Urothelium cell line (cell line): ENCODE data around the gene RAB5IF.
A peak's percentile ranks its signal among the peaks of the same experiment; 100 is the strongest.
"Not testable (repeated sequence)": the region's sequence is repeated elsewhere in the genome, so short reads cannot be mapped to it uniquely, and the experiment has no call there.

ENCODE experiments used
- DNase-seq: peaks from one replicate; pipeline ENCODE4 v3.0.0; 2011; ENCODE audit warnings: low spot score, mixed read lengths
- FAIRE-seq: peaks from 2 replicates; lab custom pipeline; 2011; peaks lifted over from hg19 to GRCh38; lab: Jason Lieb, UNC

Gene RAB5IF

GRCh38 chr20:36605399-36606157, at the start of gene RAB5IF:
TSS of gene RAB5IF (plus strand) at chr20:36605779. CDS start at chr20:36605952, 173 bp downstream.
- FAIRE-seq (peak; percentile 99), DNase-seq (peak; percentile 99)

GRCh38 chr20:36562724-36563123, 42.9 kb upstream of the RAB5IF start:
- FAIRE-seq (no peak), DNase-seq (no peak)

DNA sequence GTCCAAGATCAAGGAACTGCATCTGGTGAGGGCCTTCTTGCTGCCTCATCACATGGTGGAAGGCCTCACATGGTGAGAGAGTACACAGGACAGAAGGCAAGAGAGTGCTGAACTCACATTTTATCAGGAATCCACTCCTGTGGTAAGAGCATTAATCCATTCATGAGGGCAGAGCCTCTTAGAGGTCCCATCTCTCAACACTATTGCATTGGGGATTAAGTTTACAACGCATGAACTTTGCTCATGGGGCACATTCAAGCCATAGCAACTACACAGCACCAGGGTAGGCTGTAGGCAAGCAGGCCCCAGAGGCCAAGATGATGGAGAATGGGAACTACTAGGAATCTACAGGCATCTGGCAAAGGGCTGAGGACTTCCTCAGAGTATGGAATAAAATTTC, 42.2 kb upstream of the RAB5IF start:
- FAIRE-seq (no peak), DNase-seq (no peak)

DNA sequence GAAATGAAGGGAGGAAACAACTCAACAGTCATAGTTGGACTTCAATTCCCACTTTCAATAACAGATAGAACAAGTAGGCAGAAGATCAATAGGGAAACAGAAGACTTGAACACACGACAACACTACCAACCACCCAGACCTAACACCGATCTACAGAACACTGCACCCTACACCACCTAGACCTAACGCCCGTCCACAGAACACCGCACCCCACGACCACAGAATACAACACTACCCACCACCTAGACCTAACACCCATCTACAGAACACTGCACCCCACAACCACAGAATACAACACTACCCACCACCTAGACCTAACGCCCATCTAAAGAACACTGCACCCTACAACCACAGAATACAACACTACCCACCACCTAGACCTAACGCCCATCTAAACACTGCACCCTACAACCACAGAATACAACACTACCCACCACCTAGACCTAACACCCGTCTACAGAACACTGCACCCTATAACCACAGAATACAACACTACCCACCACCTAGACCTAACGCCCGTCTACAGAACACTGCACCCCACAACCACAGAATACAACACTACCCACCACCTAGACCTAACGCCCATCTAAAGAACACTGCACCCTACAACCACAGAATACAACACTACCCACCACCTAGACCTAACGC, 41.4 kb upstream of the RAB5IF start:
- not testable (repeated sequence) for DNase-seq, FAIRE-seq

DNA sequence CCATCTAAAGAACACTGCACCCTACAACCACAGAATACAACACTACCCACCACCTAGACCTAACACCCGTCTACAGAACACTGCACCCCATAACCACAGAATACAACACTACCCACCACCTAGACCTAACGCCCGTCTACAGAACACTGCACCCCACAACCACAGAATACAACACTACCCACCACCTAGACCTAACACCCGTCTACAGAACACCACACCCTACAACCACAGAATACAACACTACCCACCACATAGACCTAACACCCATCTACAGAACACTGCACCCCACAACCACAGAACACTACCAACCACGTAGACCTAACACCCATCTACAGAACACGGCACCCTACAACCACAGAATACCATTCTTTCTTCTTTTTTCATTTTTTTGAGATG, 40.9 kb upstream of the RAB5IF start:
- not testable (repeated sequence) for FAIRE-seq, DNase-seq

- DNase-seq (no peak), FAIRE-seq (no peak)
Observed at GRCh38 chr20:36565520-36565919, 40.1 kb upstream of the RAB5IF start.

DNA sequence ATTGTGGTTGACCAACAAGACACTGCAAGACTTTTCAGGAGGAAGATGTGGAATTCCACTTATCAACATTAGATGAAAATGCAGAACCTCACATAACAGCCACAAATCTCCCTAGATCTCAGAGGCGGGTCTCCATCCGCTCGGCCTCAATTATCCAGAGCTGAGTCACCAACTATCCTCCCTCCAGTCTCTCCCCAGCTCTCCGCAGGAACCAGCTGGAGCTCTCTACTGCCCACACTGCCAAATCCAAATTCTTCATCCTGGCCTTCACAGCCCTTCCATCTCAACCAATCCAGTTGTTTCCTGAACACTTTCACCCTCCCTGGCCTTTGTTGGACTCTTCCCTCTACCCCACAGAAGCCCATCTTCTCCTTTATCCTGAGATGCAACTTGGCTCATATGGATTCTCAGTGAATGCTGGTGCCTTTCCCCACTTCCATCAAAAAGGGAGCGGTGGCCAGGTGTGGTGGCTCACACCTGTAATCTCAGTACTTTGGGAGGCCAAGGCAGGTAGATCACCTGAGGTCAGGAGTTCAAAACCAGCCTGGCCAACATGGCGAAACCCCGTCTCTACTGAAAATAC, 35.6 kb upstream of the RAB5IF start:
- no peak for FAIRE-seq
- peak; percentile 66 for DNase-seq

DNA sequence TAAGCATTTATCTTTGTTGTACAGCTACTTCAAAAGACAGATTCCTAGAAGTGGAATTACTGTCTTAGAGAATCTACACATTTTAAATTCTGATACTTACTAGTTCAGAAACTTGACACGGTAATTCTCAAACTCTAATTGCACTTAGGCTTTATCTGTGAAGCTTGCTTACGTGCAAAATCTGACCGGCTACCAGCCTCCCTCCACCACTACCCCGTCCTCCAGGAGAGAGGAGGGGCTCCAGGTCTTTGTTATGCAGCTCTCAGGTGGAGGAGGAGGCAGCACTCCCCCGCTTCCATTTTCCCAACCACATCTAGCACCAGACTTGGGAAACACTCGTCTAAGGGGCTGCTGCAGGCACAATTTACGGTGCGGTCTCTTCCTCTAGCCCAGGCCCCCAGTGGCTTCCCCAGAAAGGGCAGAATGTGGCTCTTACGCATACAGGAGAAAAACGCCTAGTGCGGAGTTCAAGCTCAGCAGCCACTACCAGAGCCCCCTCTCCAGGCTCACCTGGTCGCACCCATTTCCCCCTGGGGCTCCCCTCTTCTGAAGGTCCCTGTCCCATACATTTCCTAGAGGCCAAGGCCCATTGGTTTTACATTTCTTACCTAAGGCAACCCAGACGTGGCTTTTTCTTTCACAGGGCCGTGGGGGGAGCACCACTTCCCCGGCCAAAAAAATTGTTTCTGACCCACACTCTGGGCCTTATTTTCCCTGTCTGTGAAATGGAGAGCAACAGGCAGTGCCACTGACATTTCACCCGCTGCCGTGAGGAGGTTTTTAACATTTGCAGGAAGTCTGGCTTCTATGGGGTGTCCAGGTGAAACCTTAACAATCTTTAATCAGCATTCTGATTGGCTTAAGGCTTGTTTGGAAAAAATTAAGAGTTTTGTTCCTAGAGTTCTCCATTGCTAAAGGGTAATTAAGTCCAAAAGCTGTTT, 33.7 kb upstream of the RAB5IF start:
- no peak for FAIRE-seq
- no peak for DNase-seq

DNA sequence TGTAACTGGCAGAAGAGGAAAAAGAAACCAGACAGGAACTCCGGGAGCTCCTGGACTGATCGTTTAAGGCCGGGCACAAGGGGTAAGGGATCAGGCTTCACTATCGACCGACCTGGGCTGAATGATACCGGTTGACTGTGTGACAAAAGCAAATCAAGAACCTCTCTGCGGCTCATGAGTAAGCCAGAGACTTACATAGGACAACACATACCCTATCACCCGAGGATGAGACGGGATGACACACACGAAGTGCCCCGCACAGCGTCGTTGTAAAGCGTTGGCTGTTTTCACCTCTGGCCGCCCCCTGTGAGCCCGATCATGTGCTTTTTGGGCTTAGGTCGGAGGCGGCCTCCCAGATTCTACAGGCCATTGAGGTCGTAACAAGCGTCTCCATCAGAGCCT, 32.9 kb upstream of the RAB5IF start:
- no peak for DNase-seq
- no peak for FAIRE-seq

DNA sequence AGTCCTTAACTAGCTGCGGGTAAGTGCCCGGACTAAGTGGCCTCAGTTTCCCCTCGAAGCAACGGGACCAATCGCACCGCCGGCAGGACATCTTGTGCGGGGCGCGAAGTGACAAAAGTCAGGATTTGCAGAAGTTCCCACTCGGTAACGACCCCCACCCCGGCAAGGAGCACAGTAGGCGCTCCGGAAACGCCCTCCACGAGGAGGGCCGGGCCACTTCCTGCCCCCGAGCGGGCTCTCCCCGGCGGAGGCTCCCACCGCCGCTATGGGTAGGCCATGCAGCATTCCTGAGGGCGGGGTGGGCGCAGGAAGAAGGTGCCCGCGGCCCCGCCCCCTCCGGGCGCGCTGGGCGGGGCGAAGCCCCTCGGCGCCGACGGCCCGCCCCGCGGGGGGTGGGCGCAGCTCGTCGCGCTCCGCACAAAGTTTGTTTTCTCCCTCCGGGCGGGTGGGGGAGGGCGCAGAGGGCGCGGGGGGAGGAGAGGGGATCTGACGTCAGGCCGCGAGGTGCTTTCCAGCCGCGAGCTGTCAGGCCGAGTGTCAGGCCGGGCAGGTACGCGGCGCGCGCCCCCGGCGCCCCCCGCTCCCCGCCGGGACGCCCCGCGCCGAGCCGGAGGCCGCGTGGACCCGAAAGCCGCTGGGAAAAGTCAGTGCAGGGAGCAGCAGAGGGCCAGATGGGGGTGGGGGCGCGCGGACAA, 32.3 kb upstream of the RAB5IF start, which contains the start of gene TGIF2:
TSS of gene TGIF2 (plus strand) at position 495 of the 695 bp plus-strand sequence. CDS start 5,178 bp downstream, outside the sequence.
- DNase-seq (peak; percentile 98), FAIRE-seq (peak; percentile 80)

DNA sequence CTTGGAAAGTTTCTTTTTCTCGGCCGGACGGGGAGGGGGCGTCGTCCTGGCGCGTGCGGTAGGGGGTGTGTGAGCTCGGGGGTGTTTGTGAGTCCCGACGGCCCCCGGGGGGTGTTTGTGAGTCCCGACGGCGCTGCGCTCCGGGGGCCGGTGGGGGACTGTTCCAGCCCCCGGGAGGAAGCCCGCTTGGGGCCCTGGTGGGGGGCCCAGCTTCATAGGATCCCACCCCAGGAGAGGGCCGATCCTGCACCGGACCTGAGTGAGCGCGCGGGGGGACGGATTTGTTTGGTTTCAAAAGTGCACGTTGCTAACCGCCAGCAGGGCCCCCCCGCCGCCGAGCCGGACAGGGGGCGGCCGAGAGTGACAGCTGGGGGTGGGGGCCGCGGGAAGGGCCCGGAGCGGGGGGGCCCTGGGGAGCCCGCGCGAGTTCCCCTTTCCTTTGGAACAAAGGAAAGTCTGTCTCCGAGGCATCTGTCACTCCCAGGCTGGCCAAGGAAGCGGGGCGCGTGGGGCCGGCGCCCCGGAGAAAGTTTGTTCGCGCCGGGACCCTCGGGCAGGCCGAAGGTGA, 31.7 kb upstream of the RAB5IF start:
- FAIRE-seq (no peak), DNase-seq (peak; percentile 32)

GRCh38 chr20:36574366-36575135, 31.0 kb upstream of the RAB5IF start:
- FAIRE-seq = no peak
- DNase-seq = peak; percentile 59

- FAIRE-seq (no peak), DNase-seq (no peak)
Observed at GRCh38 chr20:36576081-36576445, 29.5 kb upstream of the RAB5IF start.

DNA sequence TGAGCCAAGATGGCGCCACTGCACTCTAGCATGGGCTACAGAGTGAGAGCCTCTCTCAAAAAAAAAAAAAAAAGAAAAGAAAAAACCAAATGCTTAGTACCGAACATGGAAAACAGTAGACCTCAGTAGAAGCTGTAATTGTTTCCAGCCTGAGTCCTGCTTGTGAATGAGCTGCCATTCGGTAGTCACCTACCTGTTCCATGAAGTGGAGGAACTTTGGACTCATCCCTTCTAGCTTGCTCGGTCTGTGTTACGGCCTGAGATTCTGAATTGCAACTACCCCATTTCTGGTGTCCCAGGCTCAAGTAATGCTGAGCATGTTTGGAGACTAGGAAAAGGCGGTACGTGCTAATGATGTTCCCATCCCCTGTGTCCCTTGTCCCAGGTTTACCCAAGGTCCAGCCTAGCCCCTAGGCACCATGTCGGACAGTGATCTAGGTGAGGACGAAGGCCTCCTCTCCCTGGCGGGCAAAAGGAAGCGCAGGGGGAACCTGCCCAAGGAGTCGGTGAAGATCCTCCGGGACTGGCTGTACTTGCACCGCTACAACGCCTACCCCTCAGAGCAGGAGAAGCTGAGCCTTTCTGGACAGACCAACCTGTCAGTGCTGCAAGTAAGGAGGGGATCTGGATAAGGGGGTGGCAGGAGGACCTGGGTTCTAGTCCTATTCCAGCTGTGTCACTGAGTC, 27.1 kb upstream of the RAB5IF start:
- no peak for DNase-seq
- no peak for FAIRE-seq

GRCh38 chr20:36579996-36580545, 25.5 kb upstream of the RAB5IF start:
- no peak for FAIRE-seq
- no peak for DNase-seq

DNA sequence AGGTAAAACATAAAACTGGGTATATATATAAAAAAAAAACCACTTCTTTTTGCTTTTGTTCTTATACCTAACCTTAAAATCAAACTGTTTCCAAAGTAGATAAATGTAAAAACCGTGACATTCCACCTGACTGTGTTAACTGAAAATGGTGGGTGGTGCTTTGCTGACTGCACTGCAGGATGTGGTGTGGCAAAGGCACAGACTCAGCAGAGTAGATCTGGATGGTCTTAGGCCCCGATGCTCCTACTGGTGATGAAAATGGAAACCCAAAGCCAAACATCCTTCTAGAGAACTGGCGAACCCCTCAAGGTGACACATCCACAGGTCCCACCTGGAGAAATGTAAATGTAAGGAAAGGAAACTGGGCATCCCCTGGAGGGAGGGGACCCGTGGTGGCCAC, 23.3 kb upstream of the RAB5IF start:
- FAIRE-seq (no peak), DNase-seq (no peak)

DNA sequence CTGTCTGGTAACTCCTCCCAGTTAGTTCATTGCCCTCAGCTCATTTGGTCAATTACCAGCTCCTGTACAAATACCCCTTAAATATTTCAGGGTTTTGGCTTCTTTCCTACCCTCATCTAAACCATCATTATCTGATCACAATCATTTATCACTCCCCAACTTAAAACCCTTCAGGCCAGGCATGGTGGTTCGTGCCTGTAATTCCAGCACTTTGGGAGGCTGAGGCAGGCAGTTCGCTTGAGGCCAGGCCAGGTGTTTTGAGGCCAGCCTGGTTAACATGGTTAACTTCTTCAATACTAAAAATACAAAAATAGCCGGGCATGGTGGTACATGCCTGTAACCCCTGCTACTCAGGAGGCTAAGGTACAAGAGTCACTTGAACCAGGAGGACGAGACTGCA, 22.8 kb upstream of the RAB5IF start:
- no peak for FAIRE-seq

DNA sequence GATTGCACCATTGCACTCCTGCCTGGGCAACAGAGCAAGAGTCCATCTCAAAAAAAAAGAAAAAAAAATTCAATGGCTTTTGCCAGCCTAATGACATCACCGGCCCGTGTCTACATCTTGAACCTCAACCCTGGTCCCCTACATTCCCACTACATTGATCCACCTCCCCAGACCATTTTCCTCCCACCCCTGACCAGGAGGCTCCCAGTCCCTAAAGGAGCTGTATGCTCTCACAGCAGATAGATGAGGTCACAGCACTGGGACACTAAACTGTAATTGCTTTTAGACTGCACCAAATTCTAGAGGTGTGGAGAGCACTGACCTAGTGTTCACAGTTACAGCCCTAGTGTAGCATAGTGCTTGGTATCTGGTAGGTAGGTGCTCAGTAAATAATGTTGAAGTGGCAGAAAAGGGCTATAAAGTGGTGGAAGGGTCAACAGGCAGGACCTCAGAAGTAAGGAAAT, 21.5 kb upstream of the RAB5IF start:
- DNase-seq (no peak), FAIRE-seq (no peak)

More for the DNA sequence above, 22.8 kb upstream of the RAB5IF start:
- no peak for DNase-seq
